T-cell (primary cell): Measurements from ENCODE around the gene FILIP1L. TPM values are rescaled to one million over a fixed set of nuclear protein-coding genes. Genes with fewer than 3 reads are reported as not detected.

Experiments used
- ATAC-seq, 4 experiments: fragments of 200-7000 bp in 3 of 4; fragments of 150-1000 bp in 1 of 4; cut with Tn5 transposase; replicated peaks in 1 of 4; 1 replicate in 3 of 4; 2 replicates in 1 of 4; pipeline ENCODE4 v1.10.0; 2021; ENCODE audit warnings: moderate library complexity in 3 of 4, mild to moderate bottlenecking in 2 of 4, moderate number of reproducible peaks in 1 of 4
- CTCF ChIA-PET, 2 donors: fragments of 300-600 bp; sonication (Branson Sonifier 250); formaldehyde crosslinking; loops; one replicate each; lab custom pipeline; 2022; ENCODE audit warnings: antibody characterized with exemption in 2 of 2; lab: Charles Lee
- POLR2A ChIA-PET, 2 donors: fragments of 300-600 bp; sonication (Branson Sonifier 250); formaldehyde crosslinking; loops; one replicate each; lab custom pipeline; 2022; ENCODE audit warnings: antibody characterized with exemption in 2 of 2; lab: Charles Lee
- DNase-seq, 35 experiments: peaks; one replicate each; pipeline versions ENCODE4 v3.0.0 to v3.0.0-alpha.2; 2013 to 2023
- H3K27ac ChIP-seq: one replicate; pipeline ENCODE4 v1.5.1; 2013; ENCODE audit warnings: low read length
- H3K27me3 ChIP-seq, 2 experiments: replicated peaks in 1 of 2; 1 replicate in 1 of 2; 2 replicates in 1 of 2; pipeline versions ENCODE4 v1.6.1 to v1.7.0; 2013; ENCODE audit warnings: low read length in 1 of 2, mixed read lengths in 1 of 2; ENCODE audit not compliant: control insufficient read depth in 2 of 2, insufficient read depth in 2 of 2; ENCODE audit errors: extremely low read depth in 1 of 2
- H3K36me3 ChIP-seq, 2 donors: 1 replicate in 1 of 2; 2 replicates in 1 of 2; pipeline versions ENCODE4 v1.6.1 to v1.7.0; 2013; ENCODE audit warnings: low read length in 1 of 2; ENCODE audit not compliant: control insufficient read depth in 2 of 2, insufficient read depth in 1 of 2; ENCODE audit errors: extremely low read depth in 1 of 2
- H3K4me1 ChIP-seq, 2 experiments: 1 replicate in 1 of 2; 2 replicates in 1 of 2; pipeline versions ENCODE4 v1.6.1 to v1.7.0; 2013; ENCODE audit warnings: low read length in 2 of 2, mixed read lengths in 1 of 2; ENCODE audit not compliant: insufficient read depth in 2 of 2, control insufficient read depth in 1 of 2; ENCODE audit errors: extremely low read depth in 1 of 2
- H3K4me3 ChIP-seq, 2 donors: 1 replicate in 1 of 2; 2 replicates in 1 of 2; pipeline versions ENCODE4 v1.5.1 to v1.7.0; 2013; ENCODE audit warnings: mild to moderate bottlenecking in 2 of 2, low read length in 1 of 2, moderate library complexity in 1 of 2; ENCODE audit not compliant: control insufficient read depth in 1 of 2; ENCODE audit errors: extremely low read depth in 1 of 2
- H3K9me3 ChIP-seq: 2 replicates; pipeline ENCODE4 v1.7.0; 2013
- H3K27ac Mint-ChIP-seq, 2 donors: one replicate each; pipeline ENCODE4 v1.8.0; 2020 to 2021; ENCODE audit warnings: mild to moderate bottlenecking in 2 of 2, mixed read lengths in 2 of 2
- H3K27me3 Mint-ChIP-seq, 2 donors: one replicate each; pipeline ENCODE4 v1.8.0; 2021 to 2022; ENCODE audit warnings: mixed read lengths in 2 of 2
- H3K36me3 Mint-ChIP-seq: one replicate; pipeline ENCODE4 v1.8.0; 2021; ENCODE audit warnings: mixed read lengths
- H3K4me1 Mint-ChIP-seq, 3 donors: one replicate each; pipeline ENCODE4 v1.8.0; 2020 to 2022; ENCODE audit warnings: mixed read lengths in 3 of 3, mild to moderate bottlenecking in 1 of 3
- H3K4me3 Mint-ChIP-seq, 3 donors: one replicate each; pipeline ENCODE4 v1.8.0; 2020 to 2022; ENCODE audit warnings: mild to moderate bottlenecking in 3 of 3, mixed read lengths in 3 of 3, moderate library complexity in 3 of 3
- H3K9me3 Mint-ChIP-seq, 3 donors: one replicate each; pipeline ENCODE4 v1.8.0; 2020 to 2022; ENCODE audit warnings: mixed read lengths in 3 of 3
- WGBS: methylation state at CpG from one replicate; pipeline ENCODE4 v1.1.5; 2013; ENCODE audit warnings: missing lambda C conversion rate; ENCODE audit not compliant: insufficient coverage; 5-methylcytosine and 5-hydroxymethylcytosine counted together
- total RNA-seq, 35 experiments: library from RNA in 6 of 35; stranded (reverse) in 6 of 35; fragments of 120-200 nt in 1 of 35; gene quantifications; one replicate each; pipeline versions ENCODE4 v1.2.1 to v1.2.4 and lab custom pipeline; 2013 to 2026

Gene FILIP1L
- total RNA-seq, 5 donors from 2014 or later (not counting 1 experiment from before 2014, with no cell fraction given): 0.10 to 0.38 (median 0.27) TPM; not detected in 1

DNA sequence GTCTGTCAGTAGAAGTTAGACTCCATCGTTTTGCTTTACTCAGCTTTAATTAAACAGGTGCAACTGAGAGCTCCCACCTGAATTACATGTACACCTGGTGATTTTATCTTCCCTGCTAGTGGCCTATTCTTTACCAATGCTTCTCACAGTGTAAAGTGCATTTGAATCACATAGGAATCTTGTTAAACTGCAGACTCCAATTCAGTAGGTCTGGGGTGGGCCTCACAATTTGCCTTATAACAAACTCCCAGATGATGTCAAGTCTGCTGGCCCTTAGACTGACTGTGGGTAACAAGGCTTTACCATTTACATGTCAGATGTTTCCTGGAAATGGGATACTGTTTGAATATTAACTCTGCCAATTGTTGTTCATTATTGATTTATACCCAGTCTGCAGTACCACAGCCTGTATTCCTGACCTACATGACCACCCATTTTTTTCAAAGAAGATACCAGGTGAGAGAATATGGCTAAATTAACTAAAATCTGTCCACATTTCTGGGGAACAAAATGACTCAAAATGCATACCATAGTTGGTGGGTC lies 259.5 kb downstream of the FILIP1L start:
- Mint-ChIP-seq H3K9me3 (no peaks in the 10 kb centered on the region), H3K4me1 (no peaks in the 10 kb centered on the region), H3K36me3 (peaks cover 10% of the 10 kb centered on the region), H3K27ac (no peak overlapping the region), H3K27me3 (no peaks in the 10 kb centered on the region), H3K4me3 (no peak overlapping the region)
- H3K4me3 ChIP-seq: no peak overlapping the region
- no CpG with 5 or more reads among the region's 1 CpG for WGBS
- ATAC-seq: no peak
- CTCF ChIA-PET: no interaction called here
- H3K4me1 ChIP-seq: no peaks in the 10 kb centered on the region
- no peaks in the 10 kb centered on the region for H3K9me3 ChIP-seq
- POLR2A ChIA-PET: no interaction called here
- H3K27ac ChIP-seq: no peak overlapping the region
- no peak for DNase-seq
- H3K36me3 ChIP-seq: no peaks in the 10 kb centered on the region
- no peaks in the 10 kb centered on the region for H3K27me3 ChIP-seq

DNA sequence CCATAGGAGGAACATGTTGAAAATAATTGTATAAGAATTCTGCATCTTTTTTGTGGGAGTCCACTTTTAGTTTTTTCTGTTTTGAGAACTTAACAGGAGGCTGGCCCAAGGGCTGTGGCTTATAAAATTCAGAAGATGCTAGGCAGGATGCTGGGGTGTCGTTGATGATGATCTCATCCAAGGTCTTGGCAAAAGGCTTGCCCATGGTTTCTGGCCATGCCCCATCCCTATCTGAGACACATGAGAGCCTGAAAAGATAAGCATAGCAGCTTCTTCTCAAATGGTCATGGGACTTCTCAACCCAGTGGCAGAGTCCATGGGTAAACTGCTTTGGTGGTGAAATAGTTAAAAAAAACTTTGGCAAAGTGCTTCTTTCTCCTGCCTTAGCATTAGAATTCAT lies 261.4 kb downstream of the FILIP1L start:
- H3K36me3 ChIP-seq: no peaks in the 10 kb centered on the region
- ChIA-PET POLR2A (no interaction called here), CTCF (no interaction called here)
- peaks cover 0 to 5% (median 0%) of the 10 kb centered on the region in 3 donors for H3K4me1 Mint-ChIP-seq
- H3K27ac Mint-ChIP-seq: no peak overlapping the region
- H3K4me3 Mint-ChIP-seq: no peak overlapping the region
- no peaks in the 10 kb centered on the region for H3K9me3 Mint-ChIP-seq
- DNase-seq: no peak
- H3K4me3 ChIP-seq: no peak overlapping the region
- H3K27ac ChIP-seq: no peak overlapping the region
- no peaks in the 10 kb centered on the region for H3K4me1 ChIP-seq
- H3K27me3 ChIP-seq: no peaks in the 10 kb centered on the region
- ATAC-seq: no peak
- H3K9me3 ChIP-seq: no peaks in the 10 kb centered on the region
- peaks cover 7% of the 10 kb centered on the region for H3K36me3 Mint-ChIP-seq
- no peaks in the 10 kb centered on the region for H3K27me3 Mint-ChIP-seq
- WGBS: 71% methylated on average over 1 of the region's 1 CpG

DNA sequence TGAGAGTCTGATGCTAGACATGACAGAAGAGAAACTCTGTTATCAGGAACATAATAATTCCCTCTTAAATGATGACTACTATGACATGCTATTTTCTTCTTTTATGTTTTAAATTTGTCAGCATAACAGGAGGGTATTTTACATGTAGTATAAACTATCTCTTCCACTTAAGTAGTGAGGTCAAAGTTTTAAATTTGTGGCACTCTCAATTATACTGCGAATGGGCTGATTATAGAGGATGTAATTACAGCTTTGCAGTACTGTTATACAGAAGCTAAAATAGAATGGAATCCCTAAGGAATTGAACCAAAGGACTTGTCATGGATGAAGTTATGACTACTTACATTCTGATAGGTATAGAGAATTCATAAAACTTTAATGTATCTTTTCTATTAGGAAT lies 262.3 kb downstream of the FILIP1L start:
- Histone ChIP-seq H3K4me1 (no peaks in the 10 kb centered on the region), H3K4me3 (no peak overlapping the region), H3K27me3 (no peaks in the 10 kb centered on the region), H3K9me3 (no peaks in the 10 kb centered on the region), H3K27ac (no peak overlapping the region), H3K36me3 (no peaks in the 10 kb centered on the region)
- DNase-seq (no peak), ATAC-seq (no peak)
- Mint-ChIP-seq H3K9me3 (no peaks in the 10 kb centered on the region), H3K4me1 (peaks cover 0 to 5% (median 0%) of the 10 kb centered on the region in 3 donors), H3K36me3 (peaks cover 7% of the 10 kb centered on the region), H3K4me3 (no peak overlapping the region), H3K27me3 (no peaks in the 10 kb centered on the region), H3K27ac (no peak overlapping the region)
- no CpG with 5 or more reads among the region's 1 CpG for WGBS
- POLR2A ChIA-PET: no interaction called here
- CTCF ChIA-PET: no interaction called here

DNA sequence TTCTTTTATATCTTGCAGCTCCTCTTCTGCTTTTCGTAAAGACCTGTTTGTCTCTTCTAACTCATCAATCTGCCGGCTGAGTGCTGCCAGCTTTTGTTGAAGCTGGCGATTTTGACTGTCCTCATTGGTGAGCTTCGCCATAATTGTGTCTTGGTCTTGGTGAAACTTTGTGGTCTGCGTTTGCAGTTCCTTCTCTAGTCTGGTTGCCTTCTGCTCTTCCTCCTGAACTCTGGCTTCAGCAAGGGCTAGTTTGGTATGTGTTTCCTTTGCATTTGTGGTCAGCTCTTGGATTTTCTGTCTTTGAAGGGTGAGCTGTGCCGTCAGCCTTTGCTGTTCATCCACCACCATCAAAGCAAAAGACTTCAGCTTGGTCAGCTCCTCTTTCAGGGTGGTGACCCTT lies 263.7 kb downstream of the FILIP1L start:
- WGBS: 81% methylated on average over 3 of the region's 6 CpGs
- Mint-ChIP-seq H3K9me3 (no peaks in the 10 kb centered on the region), H3K4me1 (peaks cover 0 to 5% (median 0%) of the 10 kb centered on the region in 3 donors), H3K36me3 (peaks cover 4% of the 10 kb centered on the region), H3K27me3 (no peaks in the 10 kb centered on the region), H3K27ac (no peak overlapping the region), H3K4me3 (no peak overlapping the region)
- no peak overlapping the region for H3K4me3 ChIP-seq
- H3K4me1 ChIP-seq: no peaks in the 10 kb centered on the region
- no peak overlapping the region for H3K27ac ChIP-seq
- DNase-seq: no peak
- H3K36me3 ChIP-seq: no peaks in the 10 kb centered on the region
- ChIA-PET POLR2A (no interaction called here), CTCF (interaction anchor here (0.5 to 1.1 kb wide), 3 partner anchors 17 to 1275 kb away, joined by 3 read pairs; no protein-coding TSS in a partner anchor)
- no peaks in the 10 kb centered on the region for H3K9me3 ChIP-seq
- no peaks in the 10 kb centered on the region for H3K27me3 ChIP-seq
- ATAC-seq: no peak

DNA sequence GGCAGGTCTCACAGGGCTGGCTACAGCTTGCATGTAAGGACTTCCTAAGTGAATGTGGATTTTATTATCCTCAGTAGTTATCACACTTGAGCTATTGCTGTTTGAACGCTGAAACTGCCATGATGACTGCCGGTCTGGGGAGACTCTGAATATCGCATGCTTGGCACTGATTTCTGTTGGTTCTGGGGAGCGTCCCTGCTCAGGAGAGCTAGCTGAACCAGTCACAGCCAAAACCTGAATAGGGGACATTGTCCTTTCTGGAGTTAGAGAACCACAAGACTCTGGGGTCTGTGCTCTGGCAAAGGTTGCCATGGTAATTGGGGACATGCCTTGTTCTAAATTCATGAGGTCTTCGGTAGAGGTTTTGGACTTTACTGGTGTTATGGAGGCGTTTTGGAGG lies 265.9 kb downstream of the FILIP1L start:
- Mint-ChIP-seq H3K27me3 (no peaks in the 10 kb centered on the region), H3K36me3 (no peaks in the 10 kb centered on the region), H3K9me3 (no peaks in the 10 kb centered on the region), H3K27ac (no peak overlapping the region), H3K4me1 (peaks cover 4 to 6% (median 5%) of the 10 kb centered on the region in 3 donors), H3K4me3 (no peak overlapping the region)
- Histone ChIP-seq H3K4me1 (no peaks in the 10 kb centered on the region), H3K4me3 (no peak overlapping the region), H3K27ac (no peak overlapping the region), H3K27me3 (no peaks in the 10 kb centered on the region), H3K36me3 (no peaks in the 10 kb centered on the region), H3K9me3 (no peaks in the 10 kb centered on the region)
- ATAC-seq: no peak
- POLR2A ChIA-PET: no interaction called here
- 95% methylated on average over 6 of the region's 6 CpGs for WGBS
- no peak for DNase-seq
- CTCF ChIA-PET: interaction anchor here in 1 of 2 donors (1.0 kb wide), 1 partner anchor 14 kb away, joined by 3 read pairs; no protein-coding TSS in a partner anchor

DNA sequence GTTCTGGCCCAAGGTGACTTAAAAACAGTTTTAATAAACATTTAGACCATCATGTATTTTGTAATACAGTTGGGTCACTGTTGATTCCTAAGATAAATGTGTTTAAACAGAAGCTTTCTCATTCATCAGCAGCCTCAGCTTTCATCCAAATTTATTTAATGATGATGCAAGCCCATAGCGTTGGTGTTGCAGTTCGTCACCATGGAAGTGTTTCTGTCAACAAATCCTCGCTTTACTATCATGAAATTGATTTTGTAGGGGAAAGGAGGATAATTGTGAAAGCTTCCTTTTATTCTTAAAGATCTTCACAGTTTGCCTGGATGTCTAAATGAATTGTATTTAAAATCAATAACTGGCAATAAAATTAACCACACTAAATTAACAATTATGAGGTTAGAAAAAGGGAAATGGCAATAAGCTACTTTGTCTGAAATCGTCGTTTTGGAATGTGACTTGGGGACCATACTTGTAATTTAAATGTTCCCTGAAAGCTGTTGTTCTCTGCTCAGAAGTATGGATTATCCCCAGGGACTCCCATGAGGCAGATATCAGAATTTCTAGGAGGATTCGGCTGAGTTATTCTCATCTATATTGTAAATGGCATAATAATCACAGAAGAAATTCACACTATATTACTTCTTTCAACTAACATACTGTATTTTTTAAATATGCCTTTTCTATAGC lies 267.7 kb downstream of the FILIP1L start:
- Histone ChIP-seq H3K4me3 (no peak overlapping the region), H3K27ac (no peak overlapping the region), H3K36me3 (no peaks in the 10 kb centered on the region), H3K9me3 (no peaks in the 10 kb centered on the region), H3K4me1 (no peaks in the 10 kb centered on the region), H3K27me3 (no peaks in the 10 kb centered on the region)
- peaks cover 4 to 6% (median 5%) of the 10 kb centered on the region in 3 donors for H3K4me1 Mint-ChIP-seq
- DNase-seq (no peak), ATAC-seq (no peak)
- ChIA-PET CTCF (interaction anchor here (0.6 to 1.3 kb wide), 8 partner anchors 13 to 410 kb away, joined by 3 to 11 read pairs (median 4); no protein-coding TSS in a partner anchor), POLR2A (interaction anchor here in 1 of 2 donors (0.6 to 1.0 kb wide), 3 partner anchors 14 to 757 kb away, joined by 3 to 5 read pairs (median 4); no protein-coding TSS in a partner anchor)
- H3K36me3 Mint-ChIP-seq: no peaks in the 10 kb centered on the region
- WGBS: no CpG with 5 or more reads among the region's 6 CpGs
- no peak overlapping the region for H3K27ac Mint-ChIP-seq
- H3K9me3 Mint-ChIP-seq: no peaks in the 10 kb centered on the region
- H3K27me3 Mint-ChIP-seq: no peaks in the 10 kb centered on the region
- H3K4me3 Mint-ChIP-seq: no peak overlapping the region
